Mesendoderm (in vitro differentiated cells): Measurements from ENCODE around the gene STEAP4.

Experiments
- DNase-seq: peaks from one replicate; pipeline ENCODE4 v3.0.0; 2013
- H2AK5ac ChIP-seq: 2 replicates; pipeline ENCODE4 v1.6.1; 2013; ENCODE audit warnings: low read length, inconsistent platforms
- H2BK120ac ChIP-seq: 2 replicates; pipeline ENCODE4 v1.6.1; 2013; ENCODE audit warnings: low read depth, mild to moderate bottlenecking, low read length, moderate library complexity, mixed read lengths
- H2BK15ac ChIP-seq: replicated peaks from 2 replicates; pipeline ENCODE4 v1.6.1; 2013; ENCODE audit warnings: low read depth, mild to moderate bottlenecking, moderate library complexity
- H2BK5ac ChIP-seq: 2 replicates; pipeline ENCODE4 v1.6.1; 2013; ENCODE audit warnings: low read length, inconsistent platforms
- H3K18ac ChIP-seq: 2 replicates; pipeline ENCODE4 v1.6.1; 2013; ENCODE audit warnings: mild to moderate bottlenecking, low read length, mixed read lengths
- H3K23ac ChIP-seq: one replicate; pipeline ENCODE4 v1.6.1; 2013; ENCODE audit warnings: low read length
- H3K27ac ChIP-seq: 2 replicates; pipeline ENCODE4 v1.5.1; 2013; ENCODE audit warnings: low read depth, mild to moderate bottlenecking, inconsistent platforms, low read length, moderate library complexity
- H3K27me3 ChIP-seq: 2 replicates; pipeline ENCODE4 v1.6.1; 2013; ENCODE audit warnings: low read length, control low read depth, mild to moderate bottlenecking, inconsistent platforms; ENCODE audit not compliant: insufficient read depth, poor library complexity
- H3K36me3 ChIP-seq: 2 replicates; pipeline ENCODE4 v1.6.1; 2013; ENCODE audit warnings: low read length, inconsistent platforms; ENCODE audit not compliant: control insufficient read depth, insufficient read depth
- H3K4ac ChIP-seq: one replicate; pipeline ENCODE4 v1.6.1; 2013; ENCODE audit warnings: low read depth, mild to moderate bottlenecking, low read length, moderate library complexity
- H3K4me1 ChIP-seq: 2 replicates; pipeline ENCODE4 v1.6.1; 2013; ENCODE audit warnings: low read depth, low read length, inconsistent platforms; ENCODE audit not compliant: control insufficient read depth
- H3K4me2 ChIP-seq: 2 replicates; pipeline ENCODE4 v1.6.1; 2013; ENCODE audit warnings: low read length
- H3K4me3 ChIP-seq: 2 replicates; pipeline ENCODE4 v1.5.1; 2013; ENCODE audit warnings: mild to moderate bottlenecking, low read length
- H3K56ac ChIP-seq: one replicate; pipeline ENCODE4 v1.6.1; 2013; ENCODE audit warnings: low read length
- H3K79me1 ChIP-seq: 2 replicates; pipeline ENCODE4 v1.6.1; 2013; ENCODE audit warnings: low read length, inconsistent platforms
- H3K79me2 ChIP-seq: 2 replicates; pipeline ENCODE4 v1.6.1; 2013; ENCODE audit warnings: mild to moderate bottlenecking, low read length; ENCODE audit not compliant: control insufficient read depth, insufficient read depth
- H3K9ac ChIP-seq: 2 replicates; pipeline ENCODE4 v1.6.1; 2013; ENCODE audit warnings: low read length, inconsistent platforms
- H4K5ac ChIP-seq: one replicate; pipeline ENCODE4 v1.6.1; 2013; ENCODE audit warnings: low read length
- H4K8ac ChIP-seq: one replicate; pipeline ENCODE4 v1.6.1; 2013; ENCODE audit warnings: low read depth, mild to moderate bottlenecking, control low read depth, low read length, moderate library complexity
- WGBS: extraction: QIAGEN DNeasy Blood & Tissue Kit; methylation state at CpG from one replicate; pipeline ENCODE4 v1.1.7; 2013; ENCODE audit warnings: low lambda C conversion rate, missing lambda C conversion rate; ENCODE audit not compliant: insufficient coverage; ENCODE audit errors: extremely low coverage; 5-methylcytosine and 5-hydroxymethylcytosine counted together

STEAP4 gene

DNA sequence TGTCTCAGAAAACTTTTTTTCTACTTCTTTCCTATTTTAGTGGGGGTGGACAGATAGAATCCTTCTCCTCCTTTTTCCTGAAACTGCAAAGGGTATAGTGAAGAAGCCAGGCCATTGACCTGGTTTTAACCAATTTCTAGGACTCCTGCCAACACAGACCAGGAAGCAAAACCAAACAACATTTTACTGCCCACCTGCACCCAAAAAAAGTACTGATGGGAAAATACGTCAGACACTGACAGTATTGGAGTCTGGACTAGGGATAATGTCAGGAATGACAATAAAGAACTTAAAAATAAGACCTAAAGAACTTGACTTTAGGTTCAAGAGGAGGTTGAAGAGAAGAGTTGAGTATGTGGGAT, 5.0 kb upstream of the STEAP4 start:
- H2BK15ac ChIP-seq = no peak overlapping the region
- H3K56ac ChIP-seq = no peak overlapping the region
- no peak overlapping the region for H3K23ac ChIP-seq
- H3K18ac ChIP-seq = no peak overlapping the region
- no peaks in the 10 kb centered on the region for H3K79me2 ChIP-seq
- WGBS = no CpG with 5 or more reads among the region's 1 CpG
- no peaks in the 10 kb centered on the region for H3K79me1 ChIP-seq
- H3K4me2 ChIP-seq = no peak overlapping the region
- no peaks in the 10 kb centered on the region for H3K36me3 ChIP-seq
- no peaks in the 10 kb centered on the region for H3K27me3 ChIP-seq
- H3K4me3 ChIP-seq = no peak overlapping the region
- no peak overlapping the region for H2BK120ac ChIP-seq
- no peak overlapping the region for H3K9ac ChIP-seq
- H4K8ac ChIP-seq = no peak overlapping the region
- H2BK5ac ChIP-seq = no peak overlapping the region
- no peak overlapping the region for H3K4ac ChIP-seq
- H3K4me1 ChIP-seq = no peaks in the 10 kb centered on the region
- H2AK5ac ChIP-seq = no peak overlapping the region
- H3K27ac ChIP-seq = no peak overlapping the region
- H4K5ac ChIP-seq = no peak overlapping the region
- no peak for DNase-seq

GRCh38 chr7:88310956-88311674, 4.4 kb upstream of the STEAP4 start:
- H4K8ac ChIP-seq = no peak overlapping the region
- H3K4ac ChIP-seq = no peak overlapping the region
- no peak overlapping the region for H3K56ac ChIP-seq
- no peak overlapping the region for H2BK15ac ChIP-seq
- H2AK5ac ChIP-seq = no peak overlapping the region
- H3K36me3 ChIP-seq = no peaks in the 10 kb centered on the region
- no peak for DNase-seq
- H2BK5ac ChIP-seq = no peak overlapping the region
- no peak overlapping the region for H3K23ac ChIP-seq
- no peaks in the 10 kb centered on the region for H3K79me2 ChIP-seq
- H3K27me3 ChIP-seq = peaks cover 2% of the 10 kb centered on the region
- H4K5ac ChIP-seq = no peak overlapping the region
- no peaks in the 10 kb centered on the region for H3K4me1 ChIP-seq
- no peak overlapping the region for H2BK120ac ChIP-seq
- H3K18ac ChIP-seq = no peak overlapping the region
- H3K4me3 ChIP-seq = no peak overlapping the region
- no peaks in the 10 kb centered on the region for H3K79me1 ChIP-seq
- H3K27ac ChIP-seq = no peak overlapping the region
- H3K4me2 ChIP-seq = no peak overlapping the region
- no peak overlapping the region for H3K9ac ChIP-seq
- no CpG with 5 or more reads among the region's 4 CpGs for WGBS

DNA sequence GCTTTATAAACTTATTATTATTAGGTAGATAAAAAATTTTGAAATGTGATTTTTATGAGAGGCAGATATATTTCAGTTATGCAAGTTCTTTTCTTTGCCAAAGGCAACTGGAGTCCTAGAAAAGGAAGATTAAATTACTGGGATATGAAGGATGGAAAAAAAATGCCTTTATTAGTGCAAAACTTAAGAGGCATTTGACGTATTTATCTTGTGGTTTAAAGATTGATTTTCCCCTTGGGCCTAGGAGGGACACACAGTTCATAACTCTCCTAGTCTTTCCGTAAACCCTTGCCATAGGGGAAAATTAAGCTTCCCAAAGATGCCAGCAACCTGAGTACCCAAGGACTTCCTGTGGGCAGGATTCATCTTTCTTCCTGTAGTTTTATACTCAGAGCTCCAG, 3.1 kb upstream of the STEAP4 start:
- no peaks in the 10 kb centered on the region for H3K79me2 ChIP-seq
- no peak overlapping the region for H3K56ac ChIP-seq
- H4K8ac ChIP-seq = no peak overlapping the region
- H3K4me1 ChIP-seq = no peaks in the 10 kb centered on the region
- no peak overlapping the region for H2BK120ac ChIP-seq
- no peak for DNase-seq
- no peak overlapping the region for H3K18ac ChIP-seq
- no peak overlapping the region for H3K23ac ChIP-seq
- no peak overlapping the region for H3K9ac ChIP-seq
- no peak overlapping the region for H3K4me3 ChIP-seq
- H2BK15ac ChIP-seq = no peak overlapping the region
- H2AK5ac ChIP-seq = no peak overlapping the region
- no peak overlapping the region for H3K27ac ChIP-seq
- H3K4ac ChIP-seq = no peak overlapping the region
- no peak overlapping the region for H2BK5ac ChIP-seq
- H3K79me1 ChIP-seq = no peaks in the 10 kb centered on the region
- H3K36me3 ChIP-seq = no peaks in the 10 kb centered on the region
- H4K5ac ChIP-seq = no peak overlapping the region
- no peak overlapping the region for H3K4me2 ChIP-seq
- peaks cover 2% of the 10 kb centered on the region for H3K27me3 ChIP-seq
- WGBS = no CpG with 5 or more reads among the region's 2 CpGs

DNA sequence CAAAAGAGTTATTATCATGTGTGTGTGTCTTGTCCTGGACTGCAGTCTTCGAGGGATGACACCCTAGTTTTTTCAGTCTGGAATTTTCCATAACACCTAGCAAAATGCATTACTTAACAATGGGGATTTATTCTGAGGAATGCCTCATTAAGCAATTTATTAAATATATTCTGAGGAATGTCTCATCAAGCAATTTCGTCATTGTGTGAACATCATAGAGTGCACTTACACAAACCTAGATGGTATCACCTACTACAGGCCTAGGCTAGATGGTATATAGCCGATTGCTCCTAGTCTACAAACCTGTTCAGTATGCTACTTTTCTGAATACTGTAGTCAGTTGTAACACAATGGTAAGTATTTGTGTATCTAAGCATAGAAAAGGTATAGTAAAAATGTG, 1.1 kb upstream of the STEAP4 start:
- Histone ChIP-seq H3K4ac (no peak overlapping the region), H3K4me3 (no peak overlapping the region), H2BK5ac (no peak overlapping the region), H3K18ac (no peak overlapping the region), H2BK120ac (no peak overlapping the region), H3K79me1 (no peaks in the 10 kb centered on the region), H2AK5ac (no peak overlapping the region), H3K36me3 (no peaks in the 10 kb centered on the region), H2BK15ac (no peak overlapping the region), H3K27me3 (peaks cover 2% of the 10 kb centered on the region), H3K56ac (no peak overlapping the region), H3K9ac (no peak overlapping the region), H3K4me1 (no peaks in the 10 kb centered on the region), H4K8ac (no peak overlapping the region), H4K5ac (no peak overlapping the region), H3K23ac (no peak overlapping the region), H3K27ac (no peak overlapping the region), H3K4me2 (no peak overlapping the region), H3K79me2 (no peaks in the 10 kb centered on the region)
- WGBS = no CpG with 5 or more reads among the region's 3 CpGs
- no peak for DNase-seq

DNA sequence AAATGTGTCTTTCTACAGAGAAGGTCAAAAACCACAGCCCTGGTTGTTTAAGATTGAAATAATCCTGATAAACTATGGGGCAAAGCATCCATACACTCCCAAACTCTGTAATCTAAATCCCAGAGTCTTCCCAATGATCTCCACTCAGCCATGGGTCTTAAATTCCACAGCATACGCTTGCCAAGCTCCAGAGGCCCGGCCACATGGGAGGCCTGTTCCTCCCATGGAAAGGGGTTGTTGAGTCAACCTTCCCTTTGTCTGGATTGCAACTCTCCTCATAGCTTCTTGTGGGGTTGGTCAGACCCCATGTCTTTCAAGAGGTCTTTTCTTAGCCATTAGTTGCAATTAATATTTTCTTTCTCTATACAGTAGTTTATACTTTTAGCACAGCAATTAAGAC, 718 bp upstream of the STEAP4 start:
- H2BK15ac ChIP-seq = no peak overlapping the region
- no peaks in the 10 kb centered on the region for H3K79me2 ChIP-seq
- H3K79me1 ChIP-seq = no peaks in the 10 kb centered on the region
- DNase-seq = no peak
- H4K5ac ChIP-seq = no peak overlapping the region
- no peak overlapping the region for H3K18ac ChIP-seq
- no peak overlapping the region for H2AK5ac ChIP-seq
- no peak overlapping the region for H3K4me2 ChIP-seq
- no peak overlapping the region for H2BK120ac ChIP-seq
- no peaks in the 10 kb centered on the region for H3K36me3 ChIP-seq
- peaks cover 2% of the 10 kb centered on the region for H3K27me3 ChIP-seq
- H3K4me3 ChIP-seq = no peak overlapping the region
- H2BK5ac ChIP-seq = no peak overlapping the region
- H3K4me1 ChIP-seq = no peaks in the 10 kb centered on the region
- H3K4ac ChIP-seq = no peak overlapping the region
- no peak overlapping the region for H4K8ac ChIP-seq
- H3K23ac ChIP-seq = no peak overlapping the region
- no peak overlapping the region for H3K56ac ChIP-seq
- no peak overlapping the region for H3K27ac ChIP-seq
- no peak overlapping the region for H3K9ac ChIP-seq
- WGBS = no CpG with 5 or more reads among the region's 2 CpGs

DNA sequence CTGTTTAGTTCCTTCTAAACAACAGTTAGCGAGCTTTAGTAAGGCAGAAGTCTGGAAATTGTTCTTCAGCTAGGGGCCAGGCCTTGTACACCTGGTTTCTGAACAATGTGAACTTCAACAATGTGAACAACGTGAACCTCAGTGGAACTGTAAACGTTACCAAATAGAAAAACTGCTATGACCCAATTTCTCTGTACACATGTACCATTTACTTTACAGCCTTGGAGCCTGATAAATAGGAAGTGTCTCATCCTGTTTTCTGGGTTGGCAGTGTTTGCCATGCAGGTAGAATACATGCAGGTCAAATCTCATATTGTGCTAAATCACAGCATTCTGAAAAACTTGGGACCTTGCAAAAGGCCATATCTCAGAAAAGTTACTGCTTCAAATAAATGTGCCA, 1.6 kb downstream of the STEAP4 start:
- Histone ChIP-seq H4K5ac (no peak overlapping the region), H3K4ac (no peak overlapping the region), H2BK5ac (no peak overlapping the region), H2BK120ac (no peak overlapping the region), H3K23ac (no peak overlapping the region), H3K79me1 (no peaks in the 10 kb centered on the region), H3K18ac (no peak overlapping the region), H3K4me3 (no peak overlapping the region), H3K4me1 (no peaks in the 10 kb centered on the region), H3K4me2 (no peak overlapping the region), H4K8ac (no peak overlapping the region), H3K36me3 (no peaks in the 10 kb centered on the region), H3K79me2 (no peaks in the 10 kb centered on the region), H3K56ac (no peak overlapping the region), H2BK15ac (no peak overlapping the region), H3K9ac (no peak overlapping the region), H2AK5ac (no peak overlapping the region), H3K27ac (no peak overlapping the region), H3K27me3 (peaks cover 2% of the 10 kb centered on the region)
- DNase-seq = no peak
- no CpG with 5 or more reads among the region's 3 CpGs for WGBS
